ENCODE measurements around the gene GOSR1.
"Not testable (repeated sequence)": the region's sequence is repeated elsewhere in the genome, so short reads cannot be mapped to it uniquely, and the experiment has no call there.

GOSR1 gene

GRCh38 chr17:30558686-30559545 is 81.7 kb downstream of the GOSR1 start:
- no peak for DNase-seq (ENCODE audit: low read depth)
- no peak for TF ChIP-seq CTCF (conservative IDR thresholded peaks at IDR 0.05; ENCODE audit: low read depth, low read length)
- H3K4me3 ChIP-seq (ENCODE audit: low read depth, low read length), result no peak overlapping the region

- no peak for DNase-seq (ENCODE audit: low read depth)
- no peak overlapping the region for H3K4me3 ChIP-seq (ENCODE audit: low read depth, low read length)
- no peak for TF ChIP-seq CTCF (conservative IDR thresholded peaks at IDR 0.05; ENCODE audit: low read depth, low read length)
Observed at GRCh38 chr17:30559656-30560055, 82.4 kb downstream of the GOSR1 start.

- not testable (repeated sequence) for DNase-seq (ENCODE audit: low read depth); H3K4me3 ChIP-seq (ENCODE audit: low read depth, low read length)
Observed at GRCh38 chr17:30560117-30561026, 83.2 kb downstream of the GOSR1 start.

GRCh38 chr17:30561766-30562165 is 84.6 kb downstream of the GOSR1 start:
- DNase-seq (ENCODE audit: low read depth); H3K4me3 ChIP-seq (ENCODE audit: low read depth, low read length): not testable (repeated sequence)

GRCh38 chr17:30563131-30563904 is 86.1 kb downstream of the GOSR1 start:
- not testable (repeated sequence) for DNase-seq (ENCODE audit: low read depth); H3K4me3 ChIP-seq (ENCODE audit: low read depth, low read length)

GRCh38 chr17:30563905-30564390 is 86.7 kb downstream of the GOSR1 start:
- DNase-seq (ENCODE audit: low read depth), result not testable (repeated sequence)

GRCh38 chr17:30564422-30565072 is 87.3 kb downstream of the GOSR1 start:
- not testable (repeated sequence) for H3K4me3 ChIP-seq (ENCODE audit: low read depth, low read length); DNase-seq (ENCODE audit: low read depth)

More at GRCh38 chr17:30563905-30564390, 86.7 kb downstream of the GOSR1 start:
- not testable (repeated sequence) for H3K4me3 ChIP-seq (ENCODE audit: low read depth, low read length)

GRCh38 chr17:30565073-30565935 is 88.1 kb downstream of the GOSR1 start:
- TF ChIP-seq CTCF (conservative IDR thresholded peaks at IDR 0.05; ENCODE audit: low read depth, low read length), result peak; percentile 39

GRCh38 chr17:30566104-30566503 is 88.9 kb downstream of the GOSR1 start:
- not testable (repeated sequence) for H3K4me3 ChIP-seq (ENCODE audit: low read depth, low read length); DNase-seq (ENCODE audit: low read depth)

More at GRCh38 chr17:30565073-30565935, 88.1 kb downstream of the GOSR1 start:
- peak; percentile 30 for DNase-seq (ENCODE audit: low read depth)
- no peak overlapping the region for H3K4me3 ChIP-seq (ENCODE audit: low read depth, low read length)

GRCh38 chr17:30566516-30567225 is 89.5 kb downstream of the GOSR1 start:
- DNase-seq (ENCODE audit: low read depth); H3K4me3 ChIP-seq (ENCODE audit: low read depth, low read length): not testable (repeated sequence)

Measured in choroid plexus epithelial cell (primary cell).